Liver (tissue), 3 donors: ENCODE results near the gene ZNRD2.

ENCODE experiments used
- GABPA ChIP-seq, 2 donors: IDR thresholded peaks in 1 of 2; conservative IDR thresholded peaks in 1 of 2; 2 replicates each; pipeline ENCODE4 v1.6.1; 2016; ENCODE audit warnings: antibody characterized with exemption in 2 of 2, mild to moderate bottlenecking in 1 of 2, moderate library complexity in 1 of 2
- SP1 ChIP-seq: IDR thresholded peaks from 2 replicates; pipeline ENCODE4 v1.6.1; 2018; ENCODE audit warnings: antibody characterized with exemption, mild to moderate bottlenecking
- TF ChIP-seq, protein P1 (sequence below): fragments of 150-350 bp; IDR thresholded peaks from 2 replicates; pipeline ENCODE4 v1.5.1; 2017; ENCODE audit warnings: improper control_type of control experiment, low read depth, low read length; ENCODE audit not compliant: missing input control
- donor health status: healthy.
- donor health status: healthy.

DNA sequence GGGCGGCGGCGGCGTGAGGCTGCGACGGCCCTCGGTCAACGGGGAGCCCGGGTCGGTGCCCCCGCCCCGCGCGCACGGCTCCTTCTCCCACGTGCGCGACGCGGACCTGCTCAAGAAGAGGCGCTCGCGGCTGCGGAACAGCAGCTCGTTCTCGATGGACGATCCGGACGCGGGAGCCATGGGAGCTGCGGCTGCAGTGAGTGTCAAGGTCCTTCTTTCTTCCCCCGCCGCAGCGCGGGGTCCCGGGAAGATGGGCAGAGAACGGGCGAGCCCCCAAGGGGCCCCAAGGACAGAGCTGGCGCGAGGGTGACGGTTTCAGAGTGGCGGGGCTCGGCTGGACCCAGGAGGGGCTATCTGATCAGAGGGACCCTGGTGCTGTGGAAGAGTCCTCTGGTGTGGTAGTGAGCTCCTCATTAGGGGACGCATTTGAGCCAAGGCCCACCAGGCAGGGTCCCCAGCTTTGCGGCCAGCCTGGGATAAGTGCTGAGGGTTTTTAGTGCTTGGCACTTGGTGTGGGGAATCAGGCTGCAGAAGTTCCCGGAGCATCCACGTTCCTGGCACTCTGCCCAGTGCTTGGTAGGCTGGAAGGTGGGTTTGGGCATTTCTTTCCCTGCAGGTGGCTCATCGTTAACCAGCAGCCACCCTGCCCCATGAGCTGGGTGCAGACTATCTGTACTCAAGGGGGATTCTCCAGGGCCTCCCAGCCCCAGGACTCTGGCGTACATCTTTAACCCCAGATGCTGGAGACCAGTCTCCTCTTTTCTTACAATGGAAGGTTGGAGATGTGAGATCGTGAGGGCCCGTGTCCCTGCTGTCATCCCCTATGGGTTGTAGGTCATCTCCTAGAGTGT is 15.3 kb downstream of the ZNRD2 start:
- TF ChIP-seq SP1: no peak
- TF ChIP-seq, protein P1, sequence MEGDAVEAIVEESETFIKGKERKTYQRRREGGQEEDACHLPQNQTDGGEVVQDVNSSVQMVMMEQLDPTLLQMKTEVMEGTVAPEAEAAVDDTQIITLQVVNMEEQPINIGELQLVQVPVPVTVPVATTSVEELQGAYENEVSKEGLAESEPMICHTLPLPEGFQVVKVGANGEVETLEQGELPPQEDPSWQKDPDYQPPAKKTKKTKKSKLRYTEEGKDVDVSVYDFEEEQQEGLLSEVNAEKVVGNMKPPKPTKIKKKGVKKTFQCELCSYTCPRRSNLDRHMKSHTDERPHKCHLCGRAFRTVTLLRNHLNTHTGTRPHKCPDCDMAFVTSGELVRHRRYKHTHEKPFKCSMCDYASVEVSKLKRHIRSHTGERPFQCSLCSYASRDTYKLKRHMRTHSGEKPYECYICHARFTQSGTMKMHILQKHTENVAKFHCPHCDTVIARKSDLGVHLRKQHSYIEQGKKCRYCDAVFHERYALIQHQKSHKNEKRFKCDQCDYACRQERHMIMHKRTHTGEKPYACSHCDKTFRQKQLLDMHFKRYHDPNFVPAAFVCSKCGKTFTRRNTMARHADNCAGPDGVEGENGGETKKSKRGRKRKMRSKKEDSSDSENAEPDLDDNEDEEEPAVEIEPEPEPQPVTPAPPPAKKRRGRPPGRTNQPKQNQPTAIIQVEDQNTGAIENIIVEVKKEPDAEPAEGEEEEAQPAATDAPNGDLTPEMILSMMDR: no peak
- TF ChIP-seq GABPA (IDR thresholded peaks at IDR 0.05 in 1 of 2, conservative IDR thresholded peaks at IDR 0.05 in 1 of 2): no peak
